K562 (cell line): ENCODE results near the gene RAB2B. TPM values are rescaled to one million over a fixed set of nuclear protein-coding genes. Genes with fewer than 3 reads are reported as not detected.

Experiments
- polyA plus RNA-seq, 8 experiments: library from polyadenylated mRNA; depleted of rRNA in 4 of 8; stranded (reverse) in 5 of 8; unstranded in 3 of 8; fragments of >200 nt; fragmentation: Nextera tagmentation in 2 of 8; fragmentation: Illumina TruSeq in 1 of 8; extraction: Ambion mirVana in 2 of 8; extraction: Trizol in 1 of 8; gene quantifications; 2 replicates each; pipeline versions ENCODE4 v1.2.1 to v1.2.3, GENCODE V29; 2011 to 2014; ENCODE audit warnings: inconsistent platforms in 1 of 8, missing spikeins in 1 of 8
- small RNA-seq: library from RNA; depleted of rRNA; stranded (forward); fragments of <200 nt; gene quantifications from one replicate; pipeline ENCODE3, GENCODE V24; 2014
- total RNA-seq, 7 experiments: library from RNA; depleted of rRNA in 6 of 7; stranded (reverse); fragments of >200 nt in 6 of 7; fragmentation: Illumina TruSeq in 2 of 7; extraction: Trizol in 2 of 7; gene quantifications; 2 replicates each; pipeline versions ENCODE4 v1.2.1 to v1.2.3, GENCODE V29; 2011 to 2021; ENCODE audit warnings: low replicate concordance in 1 of 7

Gene RAB2B
- total and polyA plus RNA-seq, 9 of the 15 experiments (the other 6 are each of a cell fraction or from before 2014, with no cell fraction given), result 4.6 to 19.8 (median 9.8) TPM

Small RNA genes within 50 kb of the gene (small RNA-seq; reads per million reads assigned to genes)
- gene RN7SL650P, result not detected

Other genes with a start within 250 kb of the RAB2B start
Only the 7 nearest of the 11 such genes appear.
- 75.4 and 81.4 TPM in 2 replicates for gene SUPT16H, start 92.9 kb downstream of the RAB2B start, total RNA-seq (2014; rRNA removed)
- 121 and 138 TPM in 2 replicates for gene SUPT16H, start 92.9 kb downstream of the RAB2B start, total RNA-seq (2014; rRNA removed; fragmentation: Illumina TruSeq; extraction: Trizol)
- gene SUPT16H, start 92.9 kb downstream of the RAB2B start, total RNA-seq (2015; rRNA removed; fragmentation: Illumina TruSeq; extraction: Trizol), result 117 and 122 TPM in 2 replicates
- 82.9 and 92.9 TPM in 2 replicates for gene SUPT16H, start 92.9 kb downstream of the RAB2B start, total RNA-seq (2021)
- gene SUPT16H, start 92.9 kb downstream of the RAB2B start, polyA plus RNA-seq (2011; rRNA removed), result 84.1 and 107 TPM in 2 replicates
- gene SUPT16H, start 92.9 kb downstream of the RAB2B start, polyA plus RNA-seq (2014; fragmentation: Illumina TruSeq; extraction: Trizol), result 134 and 152 TPM in 2 replicates
- gene SUPT16H, start 92.9 kb downstream of the RAB2B start, polyA plus RNA-seq (2014; fragmentation: Nextera tagmentation; extraction: Ambion mirVana), result 100 to 1,000 TPM in 1 of 2 experiments, 10 to 100 TPM in 1; 75.6 to 105 TPM
- gene SUPT16H, start 92.9 kb downstream of the RAB2B start, polyA plus RNA-seq (2014; rRNA removed), result 87.5 and 90.5 TPM in 2 replicates
- gene CHD8, start 20.8 kb downstream of the RAB2B start, total RNA-seq (2014; rRNA removed), result 34.0 and 37.3 TPM in 2 replicates
- gene CHD8, start 20.8 kb downstream of the RAB2B start, total RNA-seq (2014; rRNA removed; fragmentation: Illumina TruSeq; extraction: Trizol), result 32.8 TPM in 2 replicates
- 33.1 and 33.6 TPM in 2 replicates for gene CHD8, start 20.8 kb downstream of the RAB2B start, total RNA-seq (2015; rRNA removed; fragmentation: Illumina TruSeq; extraction: Trizol)
- 43.5 and 51.2 TPM in 2 replicates for gene CHD8, start 20.8 kb downstream of the RAB2B start, total RNA-seq (2021)
- gene CHD8, start 20.8 kb downstream of the RAB2B start, polyA plus RNA-seq (2011; rRNA removed), result 11.1 and 15.3 TPM in 2 replicates
- 34.5 and 36.9 TPM in 2 replicates for gene CHD8, start 20.8 kb downstream of the RAB2B start, polyA plus RNA-seq (2014; fragmentation: Illumina TruSeq; extraction: Trizol)
- 10 to 100 TPM; 11.8 to 16.8 TPM for gene CHD8, start 20.8 kb downstream of the RAB2B start, polyA plus RNA-seq (2014; fragmentation: Nextera tagmentation; extraction: Ambion mirVana)
- gene CHD8, start 20.8 kb downstream of the RAB2B start, polyA plus RNA-seq (2014; rRNA removed), result 18.1 and 18.8 TPM in 2 replicates
- gene TOX4, start 236 bp upstream of the RAB2B start, total RNA-seq (2014; rRNA removed), result 9.9 and 14.0 TPM in 2 replicates
- gene TOX4, start 236 bp upstream of the RAB2B start, total RNA-seq (2014; rRNA removed; fragmentation: Illumina TruSeq; extraction: Trizol), result 23.5 and 29.5 TPM in 2 replicates
- gene TOX4, start 236 bp upstream of the RAB2B start, total RNA-seq (2015; rRNA removed; fragmentation: Illumina TruSeq; extraction: Trizol), result 20.2 and 20.6 TPM in 2 replicates
- 44.0 and 47.5 TPM in 2 replicates for gene TOX4, start 236 bp upstream of the RAB2B start, total RNA-seq (2021)
- 61.8 and 64.1 TPM in 2 replicates for gene TOX4, start 236 bp upstream of the RAB2B start, polyA plus RNA-seq (2011; rRNA removed)
- 46.4 and 61.6 TPM in 2 replicates for gene TOX4, start 236 bp upstream of the RAB2B start, polyA plus RNA-seq (2014; fragmentation: Illumina TruSeq; extraction: Trizol)
- gene TOX4, start 236 bp upstream of the RAB2B start, polyA plus RNA-seq (2014; fragmentation: Nextera tagmentation; extraction: Ambion mirVana), result 10 to 100 TPM; 41.0 to 76.5 TPM
- gene TOX4, start 236 bp upstream of the RAB2B start, polyA plus RNA-seq (2014; rRNA removed), result 33.8 and 34.1 TPM in 2 replicates
- 47.8 and 61.1 TPM in 2 replicates for gene METTL3, start 34.4 kb upstream of the RAB2B start, total RNA-seq (2014; rRNA removed)
- 57.7 and 65.7 TPM in 2 replicates for gene METTL3, start 34.4 kb upstream of the RAB2B start, total RNA-seq (2014; rRNA removed; fragmentation: Illumina TruSeq; extraction: Trizol)
- gene METTL3, start 34.4 kb upstream of the RAB2B start, total RNA-seq (2015; rRNA removed; fragmentation: Illumina TruSeq; extraction: Trizol), result 54.7 and 60.2 TPM in 2 replicates
- gene METTL3, start 34.4 kb upstream of the RAB2B start, total RNA-seq (2021), result 59.0 and 63.3 TPM in 2 replicates
- gene METTL3, start 34.4 kb upstream of the RAB2B start, polyA plus RNA-seq (2011; rRNA removed), result 151 and 164 TPM in 2 replicates
- gene METTL3, start 34.4 kb upstream of the RAB2B start, polyA plus RNA-seq (2014; fragmentation: Illumina TruSeq; extraction: Trizol), result 68.3 and 74.8 TPM in 2 replicates
- gene METTL3, start 34.4 kb upstream of the RAB2B start, polyA plus RNA-seq (2014; fragmentation: Nextera tagmentation; extraction: Ambion mirVana), result 10 to 100 TPM; 42.1 to 66.8 TPM
- gene METTL3, start 34.4 kb upstream of the RAB2B start, polyA plus RNA-seq (2014; rRNA removed), result 102 and 115 TPM in 2 replicates
- 10.0 and 12.1 TPM in 2 replicates for gene SALL2, start 49.4 kb upstream of the RAB2B start, total RNA-seq (2014; rRNA removed)
- 11.3 and 12.9 TPM in 2 replicates for gene SALL2, start 49.4 kb upstream of the RAB2B start, total RNA-seq (2014; rRNA removed; fragmentation: Illumina TruSeq; extraction: Trizol)
- 14.2 and 15.8 TPM in 2 replicates for gene SALL2, start 49.4 kb upstream of the RAB2B start, total RNA-seq (2015; rRNA removed; fragmentation: Illumina TruSeq; extraction: Trizol)
- 25.9 and 27.6 TPM in 2 replicates for gene SALL2, start 49.4 kb upstream of the RAB2B start, total RNA-seq (2021)
- gene SALL2, start 49.4 kb upstream of the RAB2B start, polyA plus RNA-seq (2011; rRNA removed), result 10.0 and 17.5 TPM in 2 replicates
- gene SALL2, start 49.4 kb upstream of the RAB2B start, polyA plus RNA-seq (2014; fragmentation: Illumina TruSeq; extraction: Trizol), result 30.4 and 35.8 TPM in 2 replicates
- 1 to 10 TPM; 6.6 to 9.9 TPM for gene SALL2, start 49.4 kb upstream of the RAB2B start, polyA plus RNA-seq (2014; fragmentation: Nextera tagmentation; extraction: Ambion mirVana)
- 12.5 and 13.1 TPM in 2 replicates for gene SALL2, start 49.4 kb upstream of the RAB2B start, polyA plus RNA-seq (2014; rRNA removed)
- gene OR10G3, start 103.1 kb upstream of the RAB2B start, total RNA-seq (2014; rRNA removed), result not detected in 2 replicates
- not detected in 2 replicates for gene OR10G3, start 103.1 kb upstream of the RAB2B start, total RNA-seq (2014; rRNA removed; fragmentation: Illumina TruSeq; extraction: Trizol)
- gene OR10G3, start 103.1 kb upstream of the RAB2B start, total RNA-seq (2015; rRNA removed; fragmentation: Illumina TruSeq; extraction: Trizol), result not detected in 2 replicates
- gene OR10G3, start 103.1 kb upstream of the RAB2B start, total RNA-seq (2021), result not detected in 2 replicates
- not detected in 2 replicates for gene OR10G3, start 103.1 kb upstream of the RAB2B start, polyA plus RNA-seq (2011; rRNA removed)
- gene OR10G3, start 103.1 kb upstream of the RAB2B start, polyA plus RNA-seq (2014; fragmentation: Illumina TruSeq; extraction: Trizol), result not detected in 2 replicates
- not detected for gene OR10G3, start 103.1 kb upstream of the RAB2B start, polyA plus RNA-seq (2014; fragmentation: Nextera tagmentation; extraction: Ambion mirVana)
- not detected in 2 replicates for gene OR10G3, start 103.1 kb upstream of the RAB2B start, polyA plus RNA-seq (2014; rRNA removed)
- gene OR10G2, start 158.0 kb upstream of the RAB2B start, total RNA-seq (2014; rRNA removed), result not detected in 2 replicates
- not detected in 2 replicates for gene OR10G2, start 158.0 kb upstream of the RAB2B start, total RNA-seq (2014; rRNA removed; fragmentation: Illumina TruSeq; extraction: Trizol)
- not detected in 2 replicates for gene OR10G2, start 158.0 kb upstream of the RAB2B start, total RNA-seq (2015; rRNA removed; fragmentation: Illumina TruSeq; extraction: Trizol)
- not detected in 2 replicates for gene OR10G2, start 158.0 kb upstream of the RAB2B start, total RNA-seq (2021)
- gene OR10G2, start 158.0 kb upstream of the RAB2B start, polyA plus RNA-seq (2011; rRNA removed), result not detected in 2 replicates
- gene OR10G2, start 158.0 kb upstream of the RAB2B start, polyA plus RNA-seq (2014; fragmentation: Illumina TruSeq; extraction: Trizol), result not detected in 2 replicates
- not detected for gene OR10G2, start 158.0 kb upstream of the RAB2B start, polyA plus RNA-seq (2014; fragmentation: Nextera tagmentation; extraction: Ambion mirVana)
- gene OR10G2, start 158.0 kb upstream of the RAB2B start, polyA plus RNA-seq (2014; rRNA removed), result not detected in 2 replicates